GM12878 (cell line): ENCODE results near the gene PGR. TPM values are rescaled to one million over a fixed set of nuclear protein-coding genes. Genes with fewer than 3 reads are reported as not detected.

Experiments used
- ATAC-seq: fragments of 200-7000 bp; cut with Tn5 transposase; 3 replicates; pipeline ENCODE4 v1.9.1; 2020; ENCODE audit warnings: mild to moderate bottlenecking, moderate library complexity
- Bru-seq: library from RNA; stranded (reverse); fragments of 400-500 nt; gene quantifications from one replicate; lab custom pipeline; 2021; lab: Mats Ljungman, UMichigan
- BruChase-seq, 2 experiments: library from RNA; stranded (reverse); fragments of 400-500 nt; gene quantifications; one replicate each; lab custom pipeline; 2021; lab: Mats Ljungman, UMichigan
- BruUV-seq: library from RNA; stranded (reverse); fragments of 400-500 nt; replicated peaks from 2 replicates; lab custom pipeline; 2021; lab: Mats Ljungman, UMichigan
- CTCF ChIA-PET: fragments of 300-600 bp; sonication (Branson Sonifier 250); formaldehyde crosslinking; extraction: SDS; loops from one replicate; lab custom pipeline; 2021; ENCODE audit warnings: inconsistent platforms; lab: Yijun Ruan, JAX
- POLR2A ChIA-PET: fragments of 350-600 bp; formaldehyde crosslinking; extraction: SDS; loops from one replicate; lab custom pipeline; 2021; ENCODE audit warnings: inconsistent platforms; lab: Charles Lee
- RAD21 ChIA-PET: fragments of 300-600 bp; sonication (Branson Sonifier 250); formaldehyde crosslinking; loops from one replicate; lab custom pipeline; 2023; ENCODE audit warnings: antibody characterized with exemption; ENCODE audit not compliant: unreplicated experiment; lab: Charles Lee
- SMC1A ChIA-PET: fragments of 300-600 bp; sonication (Branson Sonifier 250); formaldehyde crosslinking; loops from one replicate; lab custom pipeline; 2023; ENCODE audit not compliant: unreplicated experiment, uncharacterized antibody; lab: Charles Lee
- DNase-seq: peaks from one replicate; pipeline ENCODE4 v3.0.0-alpha.2; 2011; ENCODE audit warnings: low read depth, low spot score
- FAIRE-seq: peaks from 3 replicates; lab custom pipeline; 2011; peaks lifted over from hg19 to GRCh38; lab: Jason Lieb, UNC
- H2AFZ ChIP-seq: 2 replicates; pipeline ENCODE4 v1.6.0; 2011; ENCODE audit warnings: low read depth, low read length, control low read depth; ENCODE audit not compliant: control insufficient read depth
- H3K27ac ChIP-seq: 2 replicates; pipeline ENCODE4 v1.5.1; 2011; ENCODE audit warnings: control low read depth; ENCODE audit not compliant: control insufficient read depth, insufficient read depth
- H3K27me3 ChIP-seq, 2 experiments: replicated peaks in 1 of 2; 2 replicates each; pipeline versions ENCODE4 v1.6.0 to v1.6.1; 2011; ENCODE audit warnings: low read length in 1 of 2; ENCODE audit not compliant: control insufficient read depth in 2 of 2, insufficient read depth in 2 of 2
- H3K36me3 ChIP-seq, 2 experiments: 2 replicates each; pipeline ENCODE4 v1.5.1; 2011; ENCODE audit warnings: low read length in 1 of 2; ENCODE audit not compliant: control insufficient read depth in 2 of 2, insufficient read depth in 2 of 2
- H3K4me1 ChIP-seq: 2 replicates; pipeline ENCODE4 v1.6.1; 2011; ENCODE audit warnings: mild to moderate bottlenecking, low read length, moderate library complexity, mixed read lengths; ENCODE audit not compliant: control insufficient read depth, insufficient read depth
- H3K4me2 ChIP-seq: 2 replicates; pipeline ENCODE4 v1.6.0; 2011; ENCODE audit warnings: control low read depth; ENCODE audit not compliant: control insufficient read depth, insufficient read depth
- H3K4me3 ChIP-seq: fragments of 200-600 bp; sonication (generic); 2 replicates; pipeline ENCODE4 v1.5.1; 2016
- H3K79me2 ChIP-seq: 2 replicates; pipeline ENCODE4 v1.6.0; 2011; ENCODE audit warnings: low read length; ENCODE audit not compliant: control insufficient read depth, insufficient read depth
- H3K9ac ChIP-seq: 2 replicates; pipeline ENCODE4 v1.8.0; 2011; ENCODE audit warnings: low read length, control low read depth, mixed read lengths; ENCODE audit not compliant: control insufficient read depth, insufficient read depth
- H3K9me3 ChIP-seq: replicated peaks from 3 replicates; pipeline ENCODE4 v1.5.1; 2011; ENCODE audit warnings: mild to moderate bottlenecking, low read length; ENCODE audit not compliant: control insufficient read depth, insufficient read depth
- H4K20me1 ChIP-seq: 2 replicates; pipeline ENCODE4 v1.6.0; 2011; ENCODE audit not compliant: control insufficient read depth, insufficient read depth
- EZH2 ChIP-seq: IDR thresholded peaks from 2 replicates; pipeline ENCODE4 v1.6.1; 2012; ENCODE audit warnings: low read depth, mild to moderate bottlenecking, control low read depth, inconsistent platforms, low read length, borderline replicate concordance; ENCODE audit not compliant: control insufficient read depth
- REST ChIP-seq: IDR thresholded peaks from 2 replicates; pipeline ENCODE4 v1.6.1; 2012; ENCODE audit warnings: mild to moderate bottlenecking, low read depth, low read length
- WGBS: methylation state at CpG from one replicate; pipeline ENCODE4 v1.1.6; 2016; ENCODE audit warnings: low lambda C conversion rate; ENCODE audit not compliant: insufficient replicate concordance, insufficient coverage; ENCODE audit errors: missing lambda C conversion rate; 5-methylcytosine and 5-hydroxymethylcytosine counted together
- in situ Hi-C: fragments of 300-500 bp; cut with MboI; formaldehyde crosslinking; loops from 9 replicates; pipeline ENCODE4 v1.14.3; 2018; ENCODE audit warnings: mixed read lengths
- intact Hi-C: fragments of 100-400 bp; cut with micrococcal nuclease; formaldehyde crosslinking; loops from one replicate; pipeline ENCODE4 v1.14.2; 2022; ENCODE audit not compliant: unreplicated experiment
- long read RNA-seq, 2 experiments: library from polyadenylated mRNA; unstranded; transcript quantifications; one replicate each; pipeline ENCODE4 v2.0.0, GENCODE V29; 2019 to 2020
- polyA minus RNA-seq, 3 experiments: library from RNA; depleted of rRNA, polyadenylated mRNA; stranded (reverse); fragments of >200 nt; gene quantifications; 2 replicates each; pipeline ENCODE4 v1.2.3, GENCODE V29; 2011
- polyA plus RNA-seq, 11 experiments: library from polyadenylated mRNA; depleted of rRNA in 4 of 11; unstranded in 6 of 11; stranded (reverse) in 5 of 11; fragments of >200 nt; fragmentation: Nextera tagmentation in 4 of 11; fragmentation: Illumina TruSeq in 1 of 11; extraction: Ambion mirVana in 4 of 11; extraction: Trizol in 1 of 11; gene quantifications; 1 replicate in 1 of 11; 2 replicates in 10 of 11; pipeline versions ENCODE4 v1.2.1 to v1.2.3, GENCODE V29; 2011 to 2016; ENCODE audit warnings: inconsistent platforms in 2 of 11, missing spikeins in 2 of 11, low read depth in 1 of 11
- total RNA-seq, 4 experiments: library from RNA; depleted of rRNA in 3 of 4; stranded (reverse); fragments of >200 nt in 3 of 4; fragmentation: Illumina TruSeq in 1 of 4; extraction: Trizol in 1 of 4; gene quantifications; 2 replicates each; pipeline versions ENCODE4 v1.2.1 to v1.2.3, GENCODE V29; 2013 to 2021

The PGR gene
- not detected in 2 replicates for total RNA-seq (2013; cell fraction: nucleolus; rRNA removed)
- total RNA-seq (2014; rRNA removed) (not detected in 2 replicates), total RNA-seq (2014; rRNA removed; fragmentation: Illumina TruSeq; extraction: Trizol) (not detected in 2 replicates), total RNA-seq (2021) (0.03 TPM in 1 of 2 replicates, not detected in the other), polyA plus RNA-seq (2011; rRNA removed) (not detected in 2 replicates), polyA plus RNA-seq (2014; fragmentation: Illumina TruSeq; extraction: Trizol) (not detected in 2 replicates), polyA plus RNA-seq (2014; fragmentation: Nextera tagmentation; extraction: Ambion mirVana) (not detected), polyA plus RNA-seq (2014; rRNA removed) (not detected in 2 replicates), polyA plus RNA-seq (2016; fragmentation: Nextera tagmentation; extraction: Ambion mirVana) (under 1 TPM in 1 of 2 experiments, not detected in 1; 0.01 TPM), polyA minus RNA-seq (2011; rRNA and poly(A)+ RNA removed) (not detected in 2 replicates), Bru-seq, nascent RNA (percentile 3 among the genes with signal in this experiment), BruChase-seq, experiment 1, labeled RNA remaining after a 6-hour chase (percentile 4 among the genes with signal in this experiment), BruChase-seq, experiment 2, labeled RNA remaining after a 2-hour chase (percentile 10 among the genes with signal in this experiment)
- polyA plus RNA-seq (2011; ENCODE audit: low read depth), result not detected
- not detected in 2 replicates for polyA plus RNA-seq (2011; cell fraction: cytosol; rRNA removed)
- polyA plus RNA-seq (2011; cell fraction: nucleus; rRNA removed), result not detected in 2 replicates
- not detected in 2 replicates for polyA plus RNA-seq (2012)
- not detected in 2 replicates for polyA minus RNA-seq (2011; cell fraction: cytosol; rRNA and poly(A)+ RNA removed)
- not detected in 2 replicates for polyA minus RNA-seq (2011; cell fraction: nucleus; rRNA and poly(A)+ RNA removed)
- long read RNA-seq, experiment 1, result 0 reads
- long read RNA-seq, experiment 2, result 0 reads

GRCh38 chr11:101129203-101129943 lies at the start of gene PGR:
Gene PGR, minus strand, starts transcription at chr11:101129813. Its CDS starts 743 bp downstream, at chr11:101129070.
- ChIA-PET SMC1A (no interaction called here), CTCF (no interaction called here), POLR2A (no interaction called here)
- H3K27ac ChIP-seq, result no peak within 1 kb of the TSS
- BruUV-seq, result no TSS peak
- in situ Hi-C loops, result no loop called here
- DNase-seq (no peak), ATAC-seq (no peak)
- no peaks in the 10 kb centered on the region; the same call in 2 of the 3 replicates for H3K9me3 ChIP-seq
- no peak within 1 kb of the TSS for H3K9ac ChIP-seq
- no peaks in the 10 kb centered on the region for H3K36me3 ChIP-seq
- H3K79me2 ChIP-seq, result no peaks in the 10 kb centered on the region
- no peak for TF ChIP-seq REST
- TF ChIP-seq EZH2, result 0 out of 2 replicates have a peak, but pooled peaks have one; percentile 42
- TF ChIP-seq, all 136 proteins: peak for 1
- Histone ChIP-seq H4K20me1 (no peaks in the 10 kb centered on the region), H3K4me1 (no peaks in the 10 kb centered on the region), H2AFZ (no peak within 1 kb of the TSS), H3K4me2 (no peak within 1 kb of the TSS), H3K4me3 (no peak within 1 kb of the TSS), H3K27me3 (peaks cover 5 to 28% of the 10 kb centered on the region in 2 experiments; a peak in 3 of 4 replicates)
- intact Hi-C loops, result no loop called here
- no peak for FAIRE-seq
- RAD21 ChIA-PET, result no interaction called here
- WGBS, result 23% methylated on average over 31 of the region's 38 CpGs
